IMR-90 (cell line): ENCODE measurements around the gene NMS. TPM values are rescaled to one million over a fixed set of nuclear protein-coding genes. Genes with fewer than 3 reads are reported as not detected.

ENCODE experiments used
- ATAC-seq: fragments of 200-7000 bp; cut with Tn5 transposase; 2 replicates; pipeline ENCODE4 v1.9.1; 2020; ENCODE audit warnings: low read depth, mild to moderate bottlenecking, moderate library complexity
- BruUV-seq: library from RNA; stranded (reverse); fragments of 400-500 nt; replicated peaks from 2 replicates; lab custom pipeline; 2021; lab: Mats Ljungman, UMichigan
- CTCF ChIA-PET: fragments of 300-600 bp; formaldehyde crosslinking; extraction: SDS; loops from one replicate; lab custom pipeline; 2021; ENCODE audit warnings: antibody characterized with exemption; lab: Yijun Ruan, JAX
- POLR2A ChIA-PET: fragments of 300-600 bp; sonication (Branson Sonifier 250); formaldehyde crosslinking; loops from one replicate; lab custom pipeline; 2022; ENCODE audit warnings: antibody characterized with exemption; ENCODE audit not compliant: unreplicated experiment; lab: Charles Lee
- DNase-seq: peaks from one replicate; pipeline ENCODE4 v3.0.0; 2013
- H2AFZ ChIP-seq: replicated peaks from 2 replicates; pipeline ENCODE3; 2013; ENCODE audit warnings: low read length, mild to moderate bottlenecking; ENCODE audit not compliant: poor library complexity
- H2AK5ac ChIP-seq: 2 replicates; pipeline ENCODE4 v1.6.1; 2013; ENCODE audit warnings: low read depth, low read length, inconsistent platforms
- H2AK9ac ChIP-seq: replicated peaks from 2 replicates; pipeline ENCODE3; 2013; ENCODE audit warnings: mild to moderate bottlenecking, low read depth, low read length, moderate library complexity; ENCODE audit not compliant: poor library complexity
- H2BK120ac ChIP-seq: 2 replicates; pipeline ENCODE4 v1.6.1; 2013; ENCODE audit warnings: low read depth, low read length, inconsistent platforms
- H2BK15ac ChIP-seq: 3 replicates; pipeline ENCODE4 v1.6.1; 2013; ENCODE audit warnings: low read depth, low read length, inconsistent platforms
- H2BK20ac ChIP-seq: 2 replicates; pipeline ENCODE4 v1.6.1; 2013; ENCODE audit warnings: low read depth, mild to moderate bottlenecking, inconsistent platforms, low read length, moderate library complexity
- H2BK5ac ChIP-seq: 2 replicates; pipeline ENCODE4 v1.6.1; 2013; ENCODE audit warnings: mild to moderate bottlenecking, low read depth, low read length, inconsistent platforms; ENCODE audit not compliant: poor library complexity, severe bottlenecking
- H3K14ac ChIP-seq: replicated peaks from 2 replicates; pipeline ENCODE4 v1.6.1; 2013; ENCODE audit warnings: low read depth, low read length, inconsistent platforms
- H3K18ac ChIP-seq: 2 replicates; pipeline ENCODE4 v1.6.1; 2013; ENCODE audit warnings: low read depth, low read length, control low read depth
- H3K23ac ChIP-seq: 2 replicates; pipeline ENCODE4 v1.6.1; 2013; ENCODE audit warnings: low read depth, low read length, inconsistent platforms
- H3K27ac ChIP-seq: 2 replicates; pipeline ENCODE4 v1.5.1; 2013; ENCODE audit warnings: mild to moderate bottlenecking, control low read depth, low read length; ENCODE audit not compliant: insufficient read depth
- H3K27me3 ChIP-seq: 2 replicates; pipeline ENCODE4 v1.6.1; 2013; ENCODE audit warnings: low read length; ENCODE audit not compliant: control insufficient read depth, insufficient read depth
- H3K36me3 ChIP-seq: 2 replicates; pipeline ENCODE4 v1.6.1; 2013; ENCODE audit warnings: low read length, mixed read lengths; ENCODE audit not compliant: control insufficient read depth, insufficient read depth
- H3K4ac ChIP-seq: 2 replicates; pipeline ENCODE4 v1.6.1; 2013; ENCODE audit warnings: low read depth, low read length, inconsistent platforms
- H3K4me1 ChIP-seq: 2 replicates; pipeline ENCODE4 v1.6.1; 2013; ENCODE audit warnings: low read length, mixed read lengths; ENCODE audit not compliant: control insufficient read depth, insufficient read depth
- H3K4me2 ChIP-seq: 2 replicates; pipeline ENCODE4 v1.6.1; 2013; ENCODE audit warnings: low read depth, mild to moderate bottlenecking, control low read depth, low read length, moderate library complexity
- H3K4me3 ChIP-seq: 2 replicates; pipeline ENCODE4 v1.5.1; 2013; ENCODE audit warnings: low read depth, mild to moderate bottlenecking, control low read depth, low read length, moderate library complexity; ENCODE audit not compliant: insufficient read depth
- H3K56ac ChIP-seq: 2 replicates; pipeline ENCODE4 v1.6.1; 2013; ENCODE audit warnings: low read length, inconsistent platforms; ENCODE audit not compliant: insufficient read depth; ENCODE audit errors: extremely low read depth
- H3K79me1 ChIP-seq, 2 experiments: 2 replicates each; pipeline ENCODE4 v1.6.1; 2013; ENCODE audit warnings: low read length in 2 of 2, inconsistent platforms in 1 of 2, low read depth in 1 of 2
- H3K9ac ChIP-seq: 2 replicates; pipeline ENCODE4 v1.6.1; 2013; ENCODE audit warnings: low read depth, low read length, control low read depth
- H3K9me1 ChIP-seq: 2 replicates; pipeline ENCODE4 v1.6.1; 2013; ENCODE audit warnings: low read length, inconsistent platforms; ENCODE audit not compliant: insufficient read depth
- H3K9me3 ChIP-seq: 2 replicates; pipeline ENCODE4 v1.6.1; 2013; ENCODE audit warnings: low read length; ENCODE audit not compliant: control insufficient read depth, insufficient read depth
- H4K20me1 ChIP-seq: 2 replicates; pipeline ENCODE4 v1.6.1; 2013; ENCODE audit warnings: low read length, inconsistent platforms; ENCODE audit not compliant: insufficient read depth
- H4K5ac ChIP-seq: 2 replicates; pipeline ENCODE4 v1.6.1; 2013; ENCODE audit warnings: mild to moderate bottlenecking, low read depth, low read length, control low read depth
- H4K8ac ChIP-seq, 2 experiments: 2 replicates each; pipeline ENCODE4 v1.6.1; 2013; ENCODE audit warnings: low read depth in 2 of 2, low read length in 2 of 2, control low read depth in 1 of 2, inconsistent platforms in 1 of 2
- H4K91ac ChIP-seq: 2 replicates; pipeline ENCODE4 v1.6.1; 2013; ENCODE audit warnings: low read depth, low read length, inconsistent platforms; ENCODE audit not compliant: insufficient read depth
- BHLHE40 ChIP-seq: fragments of 150-350 bp; IDR thresholded peaks from 2 replicates; pipeline ENCODE4 v1.6.1; 2016; ENCODE audit warnings: mild to moderate bottlenecking, low read depth, low read length
- FOS ChIP-seq: fragments of 150-350 bp; IDR thresholded peaks from 2 replicates; pipeline ENCODE4 v1.6.1; 2016; ENCODE audit warnings: low read depth, low read length
- WGBS, 2 experiments: methylation state at CpG; one replicate each; pipeline versions ENCODE4 v1.1.5 to v1.1.7; 2013; ENCODE audit warnings: missing lambda C conversion rate in 2 of 2; ENCODE audit not compliant: insufficient read length in 1 of 2; ENCODE audit errors: extremely low coverage in 2 of 2; 5-methylcytosine and 5-hydroxymethylcytosine counted together
- dilution Hi-C: fragments of 300-500 bp; cut with HindIII; formaldehyde crosslinking; loops from one replicate; pipeline ENCODE4 v1.14.3; 2018; ENCODE audit warnings: low sequenced_read_pairs; ENCODE audit not compliant: unreplicated experiment
- in situ Hi-C: fragments of 300-500 bp; cut with MboI; formaldehyde crosslinking; loops from 3 replicates; pipeline ENCODE4 v1.14.3; 2019; ENCODE audit warnings: low sequenced_read_pairs, inconsistent platforms, mixed read lengths
- intact Hi-C: fragments of 100-400 bp; cut with micrococcal nuclease; formaldehyde crosslinking; loops from 2 replicates; pipeline ENCODE4 v1.10.0; 2022
- polyA plus RNA-seq, 3 experiments: library from polyadenylated mRNA; depleted of rRNA; stranded (reverse); fragments of >200 nt; gene quantifications; 2 replicates each; pipeline ENCODE4 v1.2.3, GENCODE V29; 2012; ENCODE audit warnings: low replicate concordance in 1 of 3
- total RNA-seq: library from RNA; depleted of rRNA; stranded (reverse); fragments of >200 nt; gene quantifications from 2 replicates; pipeline ENCODE4 v1.2.3, GENCODE V29; 2012

The NMS gene
- total and polyA plus RNA-seq, 2 of the 4 experiments (the other 2 are of a cell fraction), result not detected

DNA sequence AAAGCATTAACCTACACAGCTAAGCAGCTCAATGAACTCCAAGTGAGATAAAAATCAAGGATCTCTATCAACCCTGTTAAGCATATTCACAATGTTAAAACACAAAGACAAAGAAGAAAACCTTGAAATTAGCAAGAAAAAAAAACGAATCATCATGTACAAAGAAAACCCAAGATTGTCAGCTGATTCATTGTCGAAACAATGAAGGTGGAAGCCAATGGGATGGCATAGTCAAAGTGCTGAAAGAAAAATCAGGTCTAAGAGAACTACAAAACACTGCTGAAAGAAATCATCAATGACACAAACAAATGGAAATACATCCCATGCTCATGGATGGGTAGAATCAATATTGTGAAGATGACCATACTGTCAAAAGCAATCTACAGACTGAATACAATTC lies 32.5 kb downstream of the NMS start:
- H4K5ac ChIP-seq, result no peak overlapping the region
- no peak overlapping the region for H2AFZ ChIP-seq
- no peaks in the 10 kb centered on the region for H3K9me1 ChIP-seq
- H3K56ac ChIP-seq, result no peak overlapping the region
- H2BK20ac ChIP-seq, result no peak overlapping the region
- no peak overlapping the region for H2BK120ac ChIP-seq
- H3K27ac ChIP-seq, result no peak overlapping the region
- in situ Hi-C loops, result no loop called here
- no peak overlapping the region for H3K4me3 ChIP-seq
- H3K27me3 ChIP-seq, result peaks cover 3% of the 10 kb centered on the region
- no peak overlapping the region for H2AK9ac ChIP-seq
- H3K9me3 ChIP-seq, result no peaks in the 10 kb centered on the region
- no peak overlapping the region for H3K9ac ChIP-seq
- ChIA-PET POLR2A (no interaction called here), CTCF (no interaction called here)
- H2BK5ac ChIP-seq, result no peak overlapping the region
- H4K91ac ChIP-seq, result no peak overlapping the region
- H3K23ac ChIP-seq, result no peak overlapping the region
- no peak overlapping the region for H3K14ac ChIP-seq
- TF ChIP-seq FOS, result no peak
- TF ChIP-seq BHLHE40, result no peak
- H2BK15ac ChIP-seq, result no peak overlapping the region
- H3K18ac ChIP-seq, result no peak overlapping the region
- no peaks in the 10 kb centered on the region for H3K36me3 ChIP-seq
- no peaks in the 10 kb centered on the region for H3K4me1 ChIP-seq
- no peak overlapping the region for H2AK5ac ChIP-seq
- no peak overlapping the region for H3K4ac ChIP-seq
- no peak overlapping the region for H4K8ac ChIP-seq
- H3K79me1 ChIP-seq, result no peaks in the 10 kb centered on the region
- dilution Hi-C loops, result no loop called here
- DNase-seq, result no peak
- WGBS, 2 experiments, result no CpG with 5 or more reads among the region's 2 CpGs
- no peak for ATAC-seq
- no TSS peak for BruUV-seq
- H3K4me2 ChIP-seq, result no peak overlapping the region
- H4K20me1 ChIP-seq, result no peaks in the 10 kb centered on the region
- intact Hi-C loops, result no loop called here
